Sigmoid colon (tissue), 4 donors: ENCODE results near the gene BIRC2.

Experiments used
- EP300 ChIP-seq, 4 donors: sonication (generic); formaldehyde crosslinking; IDR thresholded peaks; one replicate each; pipeline ENCODE4 v1.6.1; 2017; ENCODE audit warnings: antibody characterized with exemption in 4 of 4
- POLR2A ChIP-seq, 2 donors: fragments of 450-650 bp; IDR thresholded peaks; one replicate each; pipeline ENCODE4 v1.6.1; 2016; ENCODE audit warnings: antibody characterized with exemption in 2 of 2, mild to moderate bottlenecking in 2 of 2, moderate library complexity in 2 of 2
- TF ChIP-seq, protein P1 (sequence below), 4 experiments: fragments of 450-650 bp in 3 of 4; fragments of 200-600 bp in 1 of 4; IDR thresholded peaks; one replicate each; pipeline ENCODE4 v1.5.1; 2016 to 2019; ENCODE audit warnings: antibody characterized with exemption in 4 of 4, mild to moderate bottlenecking in 3 of 4, moderate library complexity in 2 of 4

- TF ChIP-seq, protein P1, sequence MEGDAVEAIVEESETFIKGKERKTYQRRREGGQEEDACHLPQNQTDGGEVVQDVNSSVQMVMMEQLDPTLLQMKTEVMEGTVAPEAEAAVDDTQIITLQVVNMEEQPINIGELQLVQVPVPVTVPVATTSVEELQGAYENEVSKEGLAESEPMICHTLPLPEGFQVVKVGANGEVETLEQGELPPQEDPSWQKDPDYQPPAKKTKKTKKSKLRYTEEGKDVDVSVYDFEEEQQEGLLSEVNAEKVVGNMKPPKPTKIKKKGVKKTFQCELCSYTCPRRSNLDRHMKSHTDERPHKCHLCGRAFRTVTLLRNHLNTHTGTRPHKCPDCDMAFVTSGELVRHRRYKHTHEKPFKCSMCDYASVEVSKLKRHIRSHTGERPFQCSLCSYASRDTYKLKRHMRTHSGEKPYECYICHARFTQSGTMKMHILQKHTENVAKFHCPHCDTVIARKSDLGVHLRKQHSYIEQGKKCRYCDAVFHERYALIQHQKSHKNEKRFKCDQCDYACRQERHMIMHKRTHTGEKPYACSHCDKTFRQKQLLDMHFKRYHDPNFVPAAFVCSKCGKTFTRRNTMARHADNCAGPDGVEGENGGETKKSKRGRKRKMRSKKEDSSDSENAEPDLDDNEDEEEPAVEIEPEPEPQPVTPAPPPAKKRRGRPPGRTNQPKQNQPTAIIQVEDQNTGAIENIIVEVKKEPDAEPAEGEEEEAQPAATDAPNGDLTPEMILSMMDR (IDR thresholded peaks at IDR 0.05) = no peak
- TF ChIP-seq EP300 (IDR thresholded peaks at IDR 0.05) = no peak
- TF ChIP-seq POLR2A (IDR thresholded peaks at IDR 0.05) = no peak
Measured at GRCh38 chr11:102413497-102413896, 66.5 kb downstream of the BIRC2 start.
